Gastrocnemius medialis (tissue), 4 donors: ENCODE measurements around the gene MYT1. TPM values are rescaled to one million over a fixed set of nuclear protein-coding genes. Genes with fewer than 3 reads are reported as not detected.

Experiments used
- ATAC-seq, 2 donors: fragments of 150-250 bp; one replicate each; pipeline ENCODE4 v1.9.1; 2016
- DNase-seq, 2 donors: peaks; one replicate each; pipeline ENCODE4 v3.0.0-alpha.2; 2019
- H3K27ac ChIP-seq, 4 donors: fragments of 200-600 bp; sonication (generic); 1 replicate in 1 of 4; 2 replicates in 3 of 4; pipeline ENCODE4 v1.5.1; 2016 to 2018; ENCODE audit warnings: mild to moderate bottlenecking in 2 of 4, moderate library complexity in 1 of 4
- H3K27me3 ChIP-seq, 3 donors: fragments of 200-600 bp; sonication (generic) in 2 of 3; 1 replicate in 1 of 3; 2 replicates in 2 of 3; pipeline versions ENCODE4 v1.5.1 to v1.6.0; 2016 to 2019; ENCODE audit warnings: mild to moderate bottlenecking in 1 of 3, moderate library complexity in 1 of 3
- H3K36me3 ChIP-seq, 2 donors: fragments of 200-600 bp; sonication (generic) in 1 of 2; one replicate each; pipeline ENCODE4 v1.5.1; 2017 to 2018
- H3K4me1 ChIP-seq, 2 donors: fragments of 200-600 bp; sonication (generic) in 1 of 2; one replicate each; pipeline ENCODE4 v1.5.1; 2016 to 2017; ENCODE audit warnings: mild to moderate bottlenecking in 2 of 2
- H3K4me3 ChIP-seq, 4 donors: fragments of 200-600 bp; sonication (generic) in 3 of 4; 1 replicate in 1 of 4; 2 replicates in 3 of 4; pipeline ENCODE4 v1.5.1; 2016 to 2019; ENCODE audit warnings: mild to moderate bottlenecking in 2 of 4
- H3K9me3 ChIP-seq, 3 donors: fragments of 200-600 bp; sonication (generic) in 2 of 3; 1 replicate in 1 of 3; 2 replicates in 2 of 3; pipeline ENCODE4 v1.5.1; 2016 to 2019
- CTCF ChIP-seq, 5 experiments: fragments of 450-650 bp in 3 of 5; fragments of 200-600 bp in 2 of 5; sonication (generic) in 2 of 5; IDR thresholded peaks in 4 of 5; conservative IDR thresholded peaks in 1 of 5; 1 replicate in 4 of 5; 2 replicates in 1 of 5; pipeline ENCODE4 v1.5.1; 2016 to 2019; ENCODE audit warnings: antibody characterized with exemption in 5 of 5, mild to moderate bottlenecking in 3 of 5, moderate library complexity in 3 of 5
- POLR2A ChIP-seq, 2 donors: fragments of 450-650 bp; IDR thresholded peaks; one replicate each; pipeline ENCODE4 v1.6.1; 2017; ENCODE audit warnings: antibody characterized with exemption in 2 of 2, mild to moderate bottlenecking in 2 of 2, moderate library complexity in 2 of 2
- in situ Hi-C, 4 donors: fragments of 200-750 bp; cut with MboI; loops; one replicate each; pipeline versions ENCODE4 v1.15.0 to v1.8.0; 2017; ENCODE audit warnings: low sequenced_read_pairs in 4 of 4
- intact Hi-C: fragments of 100-400 bp; cut with DNase I; formaldehyde crosslinking; loops from one replicate; pipeline ENCODE4 v1.15.1; 2023; ENCODE audit warnings: low total_unique reads
- total RNA-seq, 4 donors: library from RNA; depleted of rRNA; stranded (reverse); fragments of >200 nt; gene quantifications; one replicate each; pipeline versions ENCODE4 v1.1.0 to v1.2.3, GENCODE V29; 2016

Gene MYT1
- total RNA-seq, 4 donors from 2014 or later, result not detected

GRCh38 chr20:64219202-64219601, 55.0 kb downstream of the MYT1 start:
- TF ChIP-seq POLR2A (IDR thresholded peaks at IDR 0.05), result no peak
- TF ChIP-seq CTCF (IDR thresholded peaks at IDR 0.05 in 4 of 5, conservative IDR thresholded peaks at IDR 0.05 in 1 of 5), result no peak
- ATAC-seq (no peak), DNase-seq (no peak)
- Histone ChIP-seq H3K36me3 (no peaks in the 10 kb centered on the region), H3K4me3 (no peak overlapping the region), H3K27me3 (no peaks in the 10 kb centered on the region), H3K4me1 (peaks cover 21 to 23% of the 10 kb centered on the region in 2 donors), H3K27ac (no peak overlapping the region), H3K9me3 (no peaks in the 10 kb centered on the region)
- in situ Hi-C loops, result no loop called here
- intact Hi-C loops, result no loop called here

DNA sequence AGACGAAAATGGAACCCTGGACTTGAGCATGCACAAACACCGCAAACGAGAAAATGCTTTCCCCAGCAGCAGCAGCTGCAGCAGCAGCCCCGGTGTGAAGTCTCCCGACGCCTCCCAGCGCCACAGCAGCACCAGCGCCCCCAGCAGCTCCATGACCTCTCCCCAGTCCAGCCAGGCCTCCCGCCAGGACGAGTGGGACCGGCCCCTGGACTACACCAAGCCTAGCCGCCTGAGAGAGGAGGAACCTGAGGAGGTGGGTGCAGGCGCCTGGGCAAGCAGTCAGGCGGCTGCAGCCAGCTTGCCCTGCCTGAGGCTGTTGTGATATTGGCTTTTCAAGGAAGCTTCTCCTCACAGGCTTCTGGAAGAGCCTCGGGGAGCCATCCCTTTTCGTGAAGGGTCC, 55.5 kb downstream of the MYT1 start:
- in situ Hi-C loops (no loop called here), intact Hi-C loops (no loop called here)
- TF ChIP-seq CTCF (IDR thresholded peaks at IDR 0.05 in 4 of 5, conservative IDR thresholded peaks at IDR 0.05 in 1 of 5) (no peak), POLR2A (IDR thresholded peaks at IDR 0.05) (no peak)

DNA sequence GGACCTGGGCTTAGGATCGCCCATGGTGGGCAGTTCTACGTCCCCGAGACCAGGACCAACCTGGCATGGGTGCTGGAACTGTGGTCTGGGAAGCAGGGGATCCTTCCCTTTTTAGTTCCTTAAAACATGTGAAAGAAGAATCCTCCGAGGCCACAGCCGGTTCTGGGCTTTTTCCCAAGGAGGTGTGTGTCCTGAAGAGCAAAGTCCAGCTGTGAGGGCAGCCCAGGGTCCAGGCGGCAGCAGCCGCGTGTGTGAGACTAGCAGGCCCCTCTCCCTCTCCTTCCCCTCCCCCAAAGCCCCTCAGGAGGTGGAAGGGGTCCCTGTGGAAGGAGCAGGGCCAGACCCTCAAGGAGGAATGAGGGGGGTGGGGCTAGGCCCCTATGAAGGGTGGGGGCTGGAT, 56.2 kb downstream of the MYT1 start:
- Histone ChIP-seq H3K4me1 (peaks cover 21 to 23% of the 10 kb centered on the region in 2 donors), H3K36me3 (no peaks in the 10 kb centered on the region), H3K4me3 (no peak overlapping the region), H3K27ac (no peak overlapping the region), H3K9me3 (no peaks in the 10 kb centered on the region), H3K27me3 (no peaks in the 10 kb centered on the region)
- ATAC-seq, result no peak
- DNase-seq, result no peak
- intact Hi-C loops, result no loop called here
- no peak for TF ChIP-seq CTCF (IDR thresholded peaks at IDR 0.05 in 4 of 5, conservative IDR thresholded peaks at IDR 0.05 in 1 of 5)
- TF ChIP-seq POLR2A (IDR thresholded peaks at IDR 0.05), result no peak
- in situ Hi-C loops, result no loop called here

More for the DNA sequence above, 55.5 kb downstream of the MYT1 start:
- DNase-seq (no peak), ATAC-seq (no peak)
- Histone ChIP-seq H3K27ac (no peak overlapping the region), H3K4me3 (no peak overlapping the region), H3K36me3 (no peaks in the 10 kb centered on the region), H3K9me3 (no peaks in the 10 kb centered on the region), H3K27me3 (no peaks in the 10 kb centered on the region), H3K4me1 (peaks cover 21 to 23% of the 10 kb centered on the region in 2 donors)

- intact Hi-C loops, result no loop called here
- Histone ChIP-seq H3K9me3 (no peaks in the 10 kb centered on the region), H3K4me1 (peaks cover 21 to 22% of the 10 kb centered on the region in 2 donors), H3K36me3 (no peaks in the 10 kb centered on the region), H3K27me3 (no peaks in the 10 kb centered on the region), H3K4me3 (no peak overlapping the region), H3K27ac (no peak overlapping the region)
- ATAC-seq (no peak), DNase-seq (no peak)
- in situ Hi-C loops, result no loop called here
- TF ChIP-seq POLR2A (IDR thresholded peaks at IDR 0.05) (no peak), CTCF (IDR thresholded peaks at IDR 0.05 in 4 of 5, conservative IDR thresholded peaks at IDR 0.05 in 1 of 5) (no peak)
These were observed 56.8 kb downstream of the MYT1 start for GRCh38 chr20:64220891-64221527.
